DOHH2 (cell line): ENCODE measurements around the gene PHF2.

Experiments
- EZH2phosphoT487 ChIP-seq: fragments of 200-600 bp; sonication (generic); IDR thresholded peaks from 2 replicates; pipeline ENCODE4 v1.6.1; 2017; ENCODE audit warnings: borderline replicate concordance, mild to moderate bottlenecking, antibody characterized with exemption, low read length, moderate library complexity, mixed read lengths
- TF ChIP-seq, protein P1 (sequence below): fragments of 200-600 bp; sonication (generic); IDR thresholded peaks from one replicate; pipeline ENCODE4 v1.5.1; 2014; ENCODE audit warnings: antibody characterized with exemption, mild to moderate bottlenecking, low read depth, low read length; ENCODE audit not compliant: poor library complexity, severe bottlenecking

DNA sequence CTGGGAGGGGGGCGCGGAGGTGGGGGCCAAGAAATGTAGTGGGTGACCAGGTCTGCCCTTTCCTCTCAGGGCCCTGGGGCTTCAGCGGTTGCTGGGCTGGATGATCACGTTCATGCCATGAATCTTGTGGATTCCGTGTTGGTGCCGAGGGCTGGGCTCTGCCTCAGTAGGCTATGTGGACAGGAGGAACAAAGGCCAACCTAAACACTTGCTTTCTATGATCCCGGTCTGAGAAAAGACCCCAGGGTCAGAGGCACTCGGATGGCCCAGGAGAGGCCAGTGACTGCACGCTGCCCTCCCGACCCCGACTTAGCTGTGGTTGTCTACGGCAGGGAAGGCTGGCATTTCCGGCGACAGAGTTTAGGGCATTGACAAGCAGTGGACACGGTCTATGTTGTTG lies 26.6 kb downstream of the PHF2 start:
- TF ChIP-seq, protein P1, sequence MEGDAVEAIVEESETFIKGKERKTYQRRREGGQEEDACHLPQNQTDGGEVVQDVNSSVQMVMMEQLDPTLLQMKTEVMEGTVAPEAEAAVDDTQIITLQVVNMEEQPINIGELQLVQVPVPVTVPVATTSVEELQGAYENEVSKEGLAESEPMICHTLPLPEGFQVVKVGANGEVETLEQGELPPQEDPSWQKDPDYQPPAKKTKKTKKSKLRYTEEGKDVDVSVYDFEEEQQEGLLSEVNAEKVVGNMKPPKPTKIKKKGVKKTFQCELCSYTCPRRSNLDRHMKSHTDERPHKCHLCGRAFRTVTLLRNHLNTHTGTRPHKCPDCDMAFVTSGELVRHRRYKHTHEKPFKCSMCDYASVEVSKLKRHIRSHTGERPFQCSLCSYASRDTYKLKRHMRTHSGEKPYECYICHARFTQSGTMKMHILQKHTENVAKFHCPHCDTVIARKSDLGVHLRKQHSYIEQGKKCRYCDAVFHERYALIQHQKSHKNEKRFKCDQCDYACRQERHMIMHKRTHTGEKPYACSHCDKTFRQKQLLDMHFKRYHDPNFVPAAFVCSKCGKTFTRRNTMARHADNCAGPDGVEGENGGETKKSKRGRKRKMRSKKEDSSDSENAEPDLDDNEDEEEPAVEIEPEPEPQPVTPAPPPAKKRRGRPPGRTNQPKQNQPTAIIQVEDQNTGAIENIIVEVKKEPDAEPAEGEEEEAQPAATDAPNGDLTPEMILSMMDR = no peak
- TF ChIP-seq EZH2phosphoT487 = no peak
